NCI-H1092 (cell line): ENCODE data around the gene ANAPC16.
"Not testable (repeated sequence)": the region's sequence is repeated elsewhere in the genome, so short reads cannot be mapped to it uniquely, and the experiment has no call there.

Experiments used
- DNase-seq: peaks from one replicate; lab custom pipeline; 2025; lab: John Stamatoyannopoulos, UW

The ANAPC16 gene

DNA sequence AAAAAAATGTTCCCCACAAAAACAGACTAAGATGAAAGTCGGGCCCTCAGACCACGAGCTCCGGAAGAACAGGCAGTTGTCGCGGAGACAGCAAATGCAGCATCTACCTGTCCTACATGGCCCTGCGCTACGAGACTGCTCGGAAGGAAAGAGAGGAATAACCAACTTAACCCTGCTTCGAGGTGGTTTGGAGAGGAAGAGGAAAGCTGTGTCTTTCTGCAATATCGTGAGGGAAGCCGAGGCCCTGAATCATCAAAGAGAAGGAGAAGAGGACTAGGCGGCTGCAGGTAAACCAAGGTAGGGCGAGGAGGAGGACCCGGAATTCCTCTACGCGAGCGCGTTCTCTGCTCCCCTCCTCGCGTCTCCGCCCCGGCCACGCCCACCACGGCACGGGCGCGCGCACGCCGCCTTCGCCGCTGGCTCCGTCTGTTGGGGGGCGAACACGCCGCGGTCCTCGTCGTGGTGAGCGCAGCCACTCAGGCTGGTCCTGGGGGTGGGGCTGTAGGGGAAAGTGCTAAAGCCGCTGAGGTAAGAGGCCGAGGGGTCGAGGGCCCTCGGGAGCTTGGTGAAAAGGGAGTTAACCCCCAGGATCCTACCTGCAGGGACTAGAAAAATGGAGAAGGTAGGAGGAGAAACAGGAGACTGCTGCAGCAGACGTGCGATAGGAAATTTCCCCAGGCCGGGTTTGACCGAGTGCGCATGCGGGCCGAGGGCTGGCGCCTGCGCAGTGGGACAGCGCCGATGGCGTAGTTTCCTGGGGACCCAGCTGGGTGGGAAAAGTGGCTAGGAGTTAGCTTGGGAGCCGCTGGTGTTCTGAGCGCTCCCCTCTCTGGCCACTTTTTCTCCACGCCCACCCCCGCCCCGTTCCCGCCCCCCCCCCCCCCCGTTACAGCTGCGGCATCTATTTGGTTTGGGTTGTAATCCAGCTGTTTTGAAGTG is at the start of gene ANAPC16, which contains the start of gene ASCC1:
TSS of gene ANAPC16 (plus strand) at position 402 of the 939 bp plus-strand sequence. CDS start 7,903 bp downstream, outside the sequence.
TSS of gene ASCC1 (minus strand) at position 666 of the 939 bp plus-strand sequence. CDS start 2,978 bp downstream, outside the sequence.
- peak; percentile 76 for DNase-seq

DNA sequence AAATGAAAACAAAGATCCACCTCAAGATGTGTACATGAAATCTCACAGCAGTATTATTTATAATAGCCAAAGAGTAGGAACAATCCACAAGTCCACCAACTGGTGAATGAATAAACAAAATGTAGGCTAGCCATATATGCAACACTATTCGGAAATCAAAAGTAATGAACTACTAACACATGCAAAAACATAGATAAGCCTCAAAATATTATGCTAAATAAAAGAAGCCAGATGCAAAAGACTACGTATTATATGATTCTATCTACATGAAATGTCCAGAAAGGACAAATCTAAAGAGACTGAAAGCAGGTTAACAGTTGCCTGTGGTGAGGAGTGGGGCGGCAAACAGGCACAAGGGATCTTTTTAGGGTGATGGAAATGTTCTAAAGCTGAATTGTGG is 48.7 kb upstream of the ANAPC16 start:
- DNase-seq: no peak

DNA sequence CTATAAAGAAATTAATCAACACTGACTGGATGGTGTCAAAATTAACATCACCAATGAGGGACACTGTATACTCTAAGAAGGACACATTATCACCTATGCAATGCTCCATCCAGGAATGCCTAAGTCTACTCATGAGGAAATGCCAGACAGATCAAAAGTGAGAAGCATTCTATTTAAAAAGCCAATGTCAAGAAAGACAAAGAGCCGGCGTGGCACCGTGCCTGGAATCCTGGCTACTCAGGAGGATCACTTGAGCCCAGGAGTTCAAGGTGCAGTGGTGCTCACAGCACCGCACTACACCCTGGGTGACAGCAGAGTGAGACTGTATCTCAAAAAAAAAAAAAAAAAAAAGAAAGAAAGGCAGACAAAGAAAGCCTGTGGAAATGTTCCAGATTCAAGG is 45.5 kb upstream of the ANAPC16 start:
- DNase-seq: no peak

DNA sequence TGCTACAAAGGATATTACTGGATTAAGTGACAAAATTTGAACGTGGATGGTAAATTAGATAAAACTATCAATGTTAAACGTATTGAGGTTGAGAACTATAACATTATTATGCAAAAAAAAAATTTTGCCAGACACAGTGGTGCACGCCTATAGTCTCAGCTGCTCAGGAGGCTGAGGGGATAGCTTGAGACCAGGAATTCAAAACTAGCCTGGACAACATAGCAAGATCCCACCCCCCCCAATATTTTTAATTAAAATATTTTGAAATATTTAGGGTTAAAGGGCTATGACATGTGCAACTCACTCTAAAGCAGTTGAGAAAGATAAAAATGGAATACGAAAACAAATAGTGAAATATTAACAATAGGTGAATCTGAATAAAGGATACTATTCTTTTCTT is 45.1 kb upstream of the ANAPC16 start:
- no peak for DNase-seq

DNA sequence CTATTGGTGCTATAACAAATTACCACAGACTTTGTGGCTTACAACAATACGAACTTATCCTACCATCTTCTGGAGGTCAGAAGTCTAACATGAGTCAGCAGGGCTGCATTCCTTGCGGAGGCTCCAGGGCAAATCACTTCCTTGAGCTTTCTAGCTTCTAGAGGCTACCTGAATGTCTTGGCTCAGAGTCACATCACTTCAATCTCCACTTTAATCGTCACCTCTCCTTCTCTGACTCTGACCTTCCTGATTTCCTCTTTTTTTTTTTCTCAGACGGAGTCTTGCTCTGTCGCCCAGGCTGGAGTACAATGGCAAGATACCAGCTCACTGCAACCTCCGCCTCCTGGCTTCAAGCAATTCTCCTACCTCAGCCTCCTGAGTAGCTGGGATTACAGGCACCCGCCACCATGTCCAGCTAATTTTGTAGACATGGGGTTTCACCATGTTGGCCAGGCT is 44.6 kb upstream of the ANAPC16 start:
- no peak for DNase-seq

DNA sequence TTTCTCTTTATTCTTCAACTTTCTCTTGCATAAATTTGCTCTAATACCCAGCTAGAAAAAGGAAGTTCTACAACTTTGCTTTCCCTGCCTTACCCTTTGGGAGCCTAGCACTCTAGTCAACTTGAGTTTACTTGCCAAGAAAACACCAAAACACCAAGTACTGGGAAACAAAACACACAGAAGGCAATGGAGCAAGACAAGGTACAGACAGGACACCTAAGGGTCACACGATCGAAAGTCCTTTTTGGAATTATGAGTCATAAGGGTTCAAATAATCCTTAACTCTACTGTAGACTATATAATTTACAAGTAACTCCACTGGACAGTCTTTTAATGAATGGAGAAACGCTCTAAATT is 42.6 kb upstream of the ANAPC16 start:
- DNase-seq: no peak

DNA sequence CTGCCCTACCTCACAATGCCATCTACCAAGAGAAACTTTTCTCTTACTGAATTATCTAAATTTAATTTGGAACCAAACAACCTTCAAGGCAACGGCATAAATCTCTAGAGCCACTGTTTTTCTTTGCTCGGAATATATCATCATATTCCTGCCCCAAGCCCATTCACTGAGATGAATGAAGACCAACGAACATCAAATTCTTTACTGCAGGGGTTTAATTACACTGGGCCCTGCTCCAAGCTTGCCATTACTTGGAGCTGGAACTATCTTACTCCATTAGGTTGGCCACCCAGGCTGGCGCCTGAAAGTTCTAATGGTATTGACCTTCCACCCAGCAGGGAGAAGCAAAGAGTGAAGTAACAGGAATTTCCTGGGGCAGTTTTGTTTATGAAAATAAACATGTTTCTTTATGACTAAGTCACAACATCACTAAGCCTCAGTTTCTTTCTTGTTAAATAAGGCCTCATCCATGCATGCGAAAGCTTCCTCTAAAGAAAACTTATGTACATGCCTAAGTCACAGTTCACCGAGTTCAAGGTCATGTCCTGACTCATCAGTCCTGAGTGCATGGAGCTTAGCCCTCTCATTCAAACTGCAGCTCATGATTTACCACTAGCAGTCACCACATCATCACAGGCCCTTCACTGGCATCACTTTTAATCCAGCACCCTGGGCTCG is 42.1 kb upstream of the ANAPC16 start:
- DNase-seq: peak; percentile 59

DNA sequence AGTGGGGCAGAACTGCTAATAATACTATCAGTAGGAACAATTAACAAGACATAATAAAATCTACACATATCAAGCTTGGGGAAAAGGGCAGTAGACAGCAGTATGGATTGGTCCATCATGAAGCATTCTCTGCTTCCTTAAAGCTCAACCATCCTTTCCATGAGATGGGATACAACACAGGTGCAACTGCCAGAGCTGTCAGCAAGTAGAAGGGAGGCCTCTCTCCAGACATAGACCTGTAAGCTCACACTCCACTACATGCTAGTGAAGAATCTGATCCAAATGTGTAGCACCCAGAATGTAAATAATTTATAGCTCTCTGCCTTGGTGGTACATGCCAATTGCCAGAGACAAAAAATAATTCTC is 41.5 kb upstream of the ANAPC16 start:
- no peak for DNase-seq

DNA sequence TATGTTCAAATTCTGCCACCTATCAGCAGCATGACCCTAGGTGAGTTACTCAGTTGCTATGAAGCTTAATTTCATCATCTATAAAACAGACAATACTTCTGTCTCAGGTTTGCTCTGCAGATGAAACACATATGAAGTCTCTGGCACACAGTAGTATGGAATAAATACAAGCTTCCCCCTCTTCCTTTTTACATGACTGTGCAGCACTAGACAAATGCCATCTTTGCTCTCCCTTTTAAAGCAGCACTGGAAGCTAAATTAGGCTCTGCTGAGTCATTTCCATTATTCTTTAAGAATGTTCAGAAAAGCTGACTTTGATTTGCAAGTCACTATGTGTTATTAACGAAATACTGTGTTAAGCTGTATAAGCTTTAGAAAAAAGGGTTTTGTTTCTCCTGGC is 40.7 kb upstream of the ANAPC16 start:
- DNase-seq: no peak

DNA sequence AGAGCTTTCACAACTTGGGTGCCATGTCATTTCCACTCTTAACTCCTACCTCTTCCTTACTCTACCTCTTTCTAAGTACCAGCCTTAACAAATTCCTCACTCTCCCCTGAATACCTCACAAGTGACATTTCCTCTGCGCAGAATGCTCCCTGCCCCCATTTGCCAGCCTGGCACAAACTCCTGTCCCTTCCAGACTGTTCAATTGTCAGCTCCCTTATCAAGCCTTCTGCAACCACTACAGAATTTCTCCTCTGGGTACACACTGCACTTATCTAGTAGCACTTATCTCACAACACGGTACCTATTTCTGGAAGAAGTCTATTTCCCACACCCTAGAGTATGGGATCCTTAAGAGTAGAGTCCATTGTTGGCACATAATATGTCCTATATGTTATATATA is 39.1 kb upstream of the ANAPC16 start:
- no peak for DNase-seq

DNA sequence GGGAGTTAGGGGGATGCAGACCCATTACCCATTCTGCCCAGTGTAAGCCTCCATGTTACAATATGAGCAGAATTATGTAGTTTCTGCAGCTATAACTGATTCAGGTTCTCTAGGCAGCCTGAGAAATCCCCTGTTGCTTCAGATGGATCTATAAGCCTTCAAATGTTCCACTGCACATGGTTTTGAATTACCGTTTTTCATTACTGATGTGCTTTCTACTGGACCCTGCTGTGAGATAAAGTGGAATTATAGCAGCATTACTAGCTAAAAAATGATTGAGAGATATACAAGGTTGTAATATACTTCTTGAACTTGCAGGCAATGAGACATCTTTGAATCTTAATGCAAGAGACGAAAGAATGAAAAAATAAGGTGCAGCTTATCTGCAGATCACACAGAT is 38.4 kb upstream of the ANAPC16 start:
- DNase-seq: no peak

DNA sequence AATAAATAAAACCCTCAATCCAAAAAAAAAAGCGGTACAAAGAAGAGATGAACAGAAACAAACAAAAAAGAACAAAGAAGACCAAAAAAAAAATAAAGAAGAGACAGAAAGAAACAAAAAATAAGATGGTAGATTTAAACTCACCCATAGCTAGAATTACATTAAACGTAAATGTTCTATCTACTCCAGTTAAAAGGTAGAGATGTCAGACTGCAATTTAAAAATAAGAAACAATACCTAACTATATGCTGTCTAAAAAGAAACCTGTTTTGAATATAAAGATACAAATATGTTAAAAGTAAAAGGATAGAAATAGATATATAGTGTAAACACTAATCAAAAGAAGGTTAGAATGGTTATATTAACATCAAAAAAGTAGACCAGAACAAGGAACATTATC is 31.7 kb upstream of the ANAPC16 start:
- no peak for DNase-seq

DNA sequence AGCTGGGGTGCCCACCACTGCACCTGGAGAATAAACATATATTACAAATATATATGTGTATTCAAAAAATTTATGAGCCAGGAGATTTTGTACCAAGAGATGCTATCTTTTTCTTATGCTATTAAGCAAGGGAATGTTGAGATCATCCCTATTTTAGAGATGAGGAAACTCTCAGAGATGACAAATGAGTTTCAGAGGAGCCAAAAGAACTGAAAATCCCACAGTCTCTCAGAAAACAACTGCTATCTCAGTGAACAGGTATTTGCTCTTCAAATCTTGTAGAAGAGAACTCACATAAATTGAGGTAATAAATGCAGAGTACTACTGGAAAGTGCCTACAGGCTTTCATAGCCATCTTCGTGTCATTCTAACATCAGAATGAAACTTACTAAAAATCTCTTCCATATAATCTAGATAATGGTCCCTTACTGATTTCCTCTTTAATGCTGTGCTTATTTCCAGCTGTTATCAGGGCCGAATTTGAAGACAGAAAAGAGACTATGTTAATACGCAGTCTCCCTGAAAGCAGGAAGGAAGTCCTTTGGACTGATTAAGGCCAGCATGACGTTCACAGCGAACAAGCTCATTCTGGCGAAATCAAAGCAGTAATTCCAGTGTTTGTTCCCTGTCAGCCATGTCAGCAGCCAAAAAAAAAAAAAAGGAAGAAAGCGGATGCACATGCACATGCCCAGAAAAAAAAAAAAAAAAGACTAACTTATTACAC is 29.4 kb upstream of the ANAPC16 start:
- DNase-seq: no peak

DNA sequence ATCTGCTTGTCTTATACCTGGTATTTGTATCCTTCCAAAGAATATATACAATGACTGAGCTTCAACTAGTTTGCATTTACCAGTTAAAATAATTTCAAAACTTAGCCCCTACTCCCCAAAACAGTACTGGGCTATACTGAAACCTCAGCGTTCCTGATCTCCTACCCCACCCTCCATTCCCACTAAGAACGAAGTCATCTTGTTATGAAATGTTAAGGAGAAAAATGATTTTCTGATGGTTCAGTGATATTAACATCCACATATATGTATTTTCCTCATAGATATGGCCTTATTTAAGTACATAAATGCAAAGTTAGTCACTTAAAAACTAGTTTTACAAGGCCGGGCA is 28.9 kb upstream of the ANAPC16 start:
- no peak for DNase-seq

DNA sequence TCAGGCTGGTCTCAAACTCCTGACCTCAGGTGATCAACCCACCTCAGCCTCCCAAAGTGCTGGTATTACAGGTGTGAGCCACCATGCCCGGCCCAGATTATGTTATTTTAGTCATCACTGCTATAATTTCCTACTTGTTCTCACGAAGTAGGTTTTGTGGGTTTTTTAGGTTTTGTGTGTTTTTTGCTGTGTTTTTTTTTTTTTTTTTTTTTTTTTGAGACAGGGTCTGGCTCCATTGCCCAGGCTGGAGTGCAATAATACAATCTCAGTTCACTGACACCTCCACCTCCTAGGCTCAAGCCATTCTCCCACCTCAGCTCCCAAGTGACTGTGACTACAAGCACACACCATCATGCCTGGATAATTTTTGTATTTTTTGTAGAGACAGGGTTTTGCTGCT is 20.9 kb upstream of the ANAPC16 start:
- no peak for DNase-seq

DNA sequence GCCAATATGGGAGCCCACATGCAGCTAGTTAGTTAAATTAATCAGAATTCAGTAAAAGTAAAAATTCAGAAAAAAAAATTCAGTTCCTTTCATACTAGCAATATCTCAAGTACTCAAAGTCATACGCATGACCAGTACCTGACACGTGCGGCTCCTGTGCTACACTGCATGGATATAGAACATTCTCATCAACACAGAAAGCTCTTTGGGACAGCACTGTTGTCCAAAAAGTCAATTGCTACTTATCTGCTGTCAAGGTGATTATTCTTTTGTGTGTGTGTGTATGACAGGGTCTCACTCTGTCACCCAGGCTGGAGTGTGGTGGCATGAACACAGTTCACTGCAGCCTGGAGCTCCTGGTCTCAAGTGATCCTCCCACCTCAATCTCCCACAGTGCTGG is 14.9 kb upstream of the ANAPC16 start:
- no peak for DNase-seq

DNA sequence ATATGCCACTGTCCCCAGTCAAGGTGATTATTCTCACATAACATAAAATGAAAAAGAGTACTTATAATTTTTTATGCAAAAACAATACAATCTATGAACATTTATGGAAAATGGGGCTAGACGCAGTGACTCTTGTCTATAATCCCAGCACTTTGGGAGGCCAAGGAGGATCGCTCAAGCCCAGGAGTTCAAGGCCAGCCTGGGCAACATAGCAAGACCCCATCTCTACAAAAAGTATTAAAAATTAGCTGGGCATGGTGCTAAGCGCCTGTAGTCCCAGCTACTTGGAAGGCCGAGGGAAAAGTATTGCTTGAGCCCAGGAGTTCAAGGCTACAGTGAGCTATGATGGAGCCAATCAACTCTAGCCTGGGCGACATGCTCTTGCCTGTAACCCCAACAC is 14.5 kb upstream of the ANAPC16 start:
- no peak for DNase-seq

DNA sequence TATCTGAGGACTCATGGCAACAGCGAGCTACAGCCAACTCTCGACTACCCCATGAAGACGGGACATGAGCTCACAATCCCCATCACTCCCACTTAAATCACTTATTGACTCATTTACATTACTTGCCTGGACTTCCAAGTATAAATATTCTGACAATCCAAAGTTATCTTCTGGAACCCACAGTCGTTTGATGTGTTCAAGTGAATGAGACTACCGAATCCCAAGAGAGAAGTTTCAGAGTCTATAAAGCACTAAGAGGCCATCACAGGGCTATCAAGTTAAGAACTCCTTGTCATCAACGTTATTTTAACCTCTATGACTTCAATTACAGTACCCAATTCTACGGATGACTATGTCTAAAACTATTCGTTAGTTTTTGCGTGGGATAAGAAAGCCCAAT is 11.5 kb upstream of the ANAPC16 start:
- no peak for DNase-seq

DNA sequence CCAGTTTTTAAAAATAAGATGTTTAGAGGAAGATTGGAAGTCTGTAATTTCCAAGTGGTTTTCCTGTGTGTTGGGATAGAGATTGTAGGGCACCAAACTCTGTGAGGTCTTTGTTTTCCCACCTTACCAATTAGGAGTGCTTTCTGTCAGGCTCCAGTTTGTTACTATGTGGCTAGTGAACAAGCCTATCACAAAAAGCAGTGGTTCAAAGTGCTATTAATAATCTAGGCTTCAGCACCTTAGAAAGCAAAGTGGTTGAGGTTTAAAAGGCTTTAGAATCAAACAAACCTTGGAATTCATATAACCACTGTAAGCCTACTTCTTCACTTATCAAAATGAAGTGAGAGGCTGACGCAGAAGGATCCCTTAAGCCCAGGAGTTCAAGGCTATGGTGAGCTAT is 11.1 kb upstream of the ANAPC16 start:
- DNase-seq: no peak

DNA sequence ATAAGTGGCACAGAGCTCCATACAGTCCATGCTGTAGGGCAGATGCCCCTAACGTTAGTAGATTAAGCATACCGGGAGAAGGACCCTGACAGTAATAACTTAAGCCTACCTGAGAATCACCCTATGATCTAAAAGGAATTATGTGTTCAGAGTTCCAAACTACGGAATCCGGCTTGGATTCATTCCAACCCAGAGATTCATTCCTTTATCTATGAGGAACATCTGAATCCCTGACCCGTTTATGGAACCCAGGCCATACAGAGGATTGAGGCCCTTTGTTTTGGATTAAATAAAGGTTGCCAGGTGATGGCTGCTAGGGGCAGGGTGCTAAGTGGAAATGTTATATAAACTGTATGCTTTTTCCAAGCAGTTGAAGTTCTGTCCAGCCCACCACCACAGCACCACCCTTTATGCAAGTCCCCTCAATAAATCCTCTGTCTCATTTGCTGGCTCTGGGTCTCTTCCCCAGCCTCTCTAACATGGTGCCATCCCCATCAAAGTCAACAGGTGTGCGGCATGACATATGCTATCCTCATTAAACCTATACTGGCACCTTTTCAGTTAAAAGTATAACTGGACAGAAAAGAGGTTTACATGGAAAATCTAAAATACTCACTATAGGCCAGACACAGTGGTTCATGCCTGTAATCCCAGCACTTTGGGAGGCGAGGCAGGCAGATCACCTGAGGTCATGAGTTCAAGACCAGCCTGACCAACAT is 9.1 kb upstream of the ANAPC16 start:
- DNase-seq: no peak

DNA sequence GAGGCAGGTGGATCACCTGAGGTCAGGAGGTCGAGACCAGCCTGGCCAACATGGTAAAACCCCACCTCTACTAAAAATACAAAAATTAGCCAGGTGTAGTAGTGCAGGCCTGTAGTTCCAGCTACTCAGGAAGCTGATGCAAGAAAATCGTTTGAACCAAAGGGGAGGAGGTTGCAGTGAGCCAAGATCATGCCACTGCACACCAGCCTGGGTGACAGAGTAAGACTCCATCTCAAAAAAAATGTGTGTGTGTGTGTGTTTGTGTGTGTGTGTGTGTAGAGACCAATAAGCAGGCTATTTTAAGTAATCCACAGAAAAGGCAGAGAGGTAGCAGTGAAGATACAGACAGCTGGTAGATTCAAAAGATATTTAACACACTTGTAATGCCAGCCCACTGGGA is 7.3 kb upstream of the ANAPC16 start:
- not testable (repeated sequence) for DNase-seq

DNA sequence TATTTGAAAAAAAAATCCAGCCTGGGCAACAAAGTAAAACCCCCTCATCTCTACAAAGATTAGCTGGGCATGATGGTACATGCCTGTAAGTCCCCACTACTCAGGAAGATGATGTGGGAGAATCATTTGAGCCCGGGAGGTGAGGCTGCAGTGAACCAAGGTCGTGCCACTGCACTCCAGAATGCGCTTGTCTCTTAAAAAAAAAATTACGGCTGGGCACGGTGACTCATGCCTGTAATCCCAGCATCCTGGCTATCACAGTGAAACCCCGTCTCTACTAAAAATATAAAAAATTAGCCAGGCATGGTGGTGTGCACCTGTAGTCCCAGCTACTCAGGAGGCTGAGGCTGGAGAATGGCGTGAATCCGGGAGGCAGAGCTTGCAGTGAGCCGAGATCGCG is 4.4 kb upstream of the ANAPC16 start:
- not testable (repeated sequence) for DNase-seq
